ENCODE data around the gene CTNND2. TPM values are rescaled to one million over a fixed set of nuclear protein-coding genes. Genes with fewer than 3 reads are reported as not detected.

Gene CTNND2
- polyA plus RNA-seq, 1 of the 3 experiments (the other 2 are of a cell fraction) = not detected

- H3K9me2 ChIP-seq = no peaks in the 10 kb centered on the region
- no peaks in the 10 kb centered on the region for H4K20me1 ChIP-seq (ENCODE audit: insufficient read depth)
- no peaks in the 10 kb centered on the region; the same call in 1 of the 2 replicates for H3K27me3 ChIP-seq (ENCODE audit: insufficient read depth)
- no peak for DNase-seq
- H3K9ac ChIP-seq = no peak overlapping the region
- WGBS (ENCODE audit: low lambda C conversion rate) = 89% methylated on average over 1 of the region's 1 CpG
- CTCF ChIA-PET = no interaction called here
- POLR2A ChIA-PET = no interaction called here
- H3K4me1 ChIP-seq (ENCODE audit: control insufficient read depth in 1 of 2, insufficient read depth in 2 of 2, low read depth in 1 of 2, low read length in 1 of 2) = no peaks in the 10 kb centered on the region
- no peak overlapping the region for H3K27ac ChIP-seq (ENCODE audit: low read depth in 2 of 2, low read length in 1 of 2)
- H3K36me3 ChIP-seq (replicated peaks in 1 of 2; ENCODE audit: control insufficient read depth in 1 of 2, insufficient read depth in 2 of 2, low read length in 1 of 2) = peaks cover 0 to 2% of the 10 kb centered on the region in 2 experiments
- H3K79me2 ChIP-seq (ENCODE audit: insufficient read depth) = no peaks in the 10 kb centered on the region
- H3K9me3 ChIP-seq = peaks cover 4% of the 10 kb centered on the region; the same call in 1 of the 2 replicates
- no peak overlapping the region for H3K4me3 ChIP-seq (ENCODE audit: low read depth in 2 of 2, low read length in 1 of 2)
- H2AFZ ChIP-seq (ENCODE audit: low read depth) = no peak overlapping the region
- TF ChIP-seq POLR2AphosphoS5 (IDR thresholded peaks at IDR 0.05; ENCODE audit: low read depth, low read length) (no peak), REST (IDR thresholded peaks at IDR 0.05; ENCODE audit: low read depth, low read length) (no peak), FOSL2 (IDR thresholded peaks at IDR 0.05; ENCODE audit: borderline replicate concordance, low read depth) (no peak), NRF1 (IDR thresholded peaks at IDR 0.05; ENCODE audit: low read depth, low read length) (no peak), GATA2 (CRISPR knock-in tag; IDR thresholded peaks at IDR 0.05) (no peak), SMC3 (IDR thresholded peaks at IDR 0.05; ENCODE audit: low read depth, low read length) (no peak), ELF1 (IDR thresholded peaks at IDR 0.05) (no peak), MEF2A (IDR thresholded peaks at IDR 0.05; ENCODE audit: borderline replicate concordance, low read depth) (no peak), USF1 (IDR thresholded peaks at IDR 0.05; ENCODE audit: borderline replicate concordance, low read depth) (no peak), TCF12 (IDR thresholded peaks at IDR 0.05) (no peak), MAX (IDR thresholded peaks at IDR 0.05; ENCODE audit: low read depth) (no peak), MXI1 (IDR thresholded peaks at IDR 0.05; ENCODE audit: low read depth, low read length) (no peak), TEAD4 (IDR thresholded peaks at IDR 0.05; ENCODE audit: borderline replicate concordance, insufficient read depth) (no peak), RXRA (IDR thresholded peaks at IDR 0.05; ENCODE audit: borderline replicate concordance, low read depth) (no peak), EZH2phosphoT487 (IDR thresholded peaks at IDR 0.05; ENCODE audit: borderline replicate concordance, low read depth) (no peak)
- no peak overlapping the region for H3K4me2 ChIP-seq
- no peaks in the 10 kb centered on the region for H3F3A ChIP-seq (replicated peaks; ENCODE audit: insufficient read depth)
Observed at GRCh38 chr5:10932426-10932825, 971.8 kb downstream of the CTNND2 start.

Data from SK-N-SH (cell line).